Inflammatory macrophage treated with lipopolysaccharide for 1 hour (primary cell): ENCODE results near the gene TARS2.

Experiments
- DNase-seq, 2 donors: peaks; one replicate each; pipeline ENCODE4 v3.0.0-alpha.2; 2020 to 2022

Gene TARS2

GRCh38 chr1:150508982-150509381 is 21.8 kb downstream of the TARS2 start:
- DNase-seq: no peak

DNA sequence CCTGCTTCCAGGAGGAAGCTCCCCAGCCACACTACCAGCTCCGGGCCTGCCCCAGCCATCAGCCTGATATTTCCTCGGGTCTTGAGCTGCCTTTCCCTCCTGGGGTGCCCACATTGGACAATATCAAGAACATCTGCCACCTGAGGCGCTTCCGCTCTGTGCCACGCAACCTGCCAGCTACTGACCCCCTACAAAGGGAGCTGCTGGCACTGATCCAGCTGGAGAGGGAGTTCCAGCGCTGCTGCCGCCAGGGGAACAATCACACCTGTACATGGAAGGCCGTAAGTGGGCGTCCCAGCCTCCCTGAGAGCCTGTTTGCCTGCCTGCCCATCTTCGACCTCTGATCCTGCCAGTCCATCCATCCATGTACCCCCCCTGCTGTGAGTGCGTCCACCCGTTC is 24.3 kb downstream of the TARS2 start:
- DNase-seq: no peak

DNA sequence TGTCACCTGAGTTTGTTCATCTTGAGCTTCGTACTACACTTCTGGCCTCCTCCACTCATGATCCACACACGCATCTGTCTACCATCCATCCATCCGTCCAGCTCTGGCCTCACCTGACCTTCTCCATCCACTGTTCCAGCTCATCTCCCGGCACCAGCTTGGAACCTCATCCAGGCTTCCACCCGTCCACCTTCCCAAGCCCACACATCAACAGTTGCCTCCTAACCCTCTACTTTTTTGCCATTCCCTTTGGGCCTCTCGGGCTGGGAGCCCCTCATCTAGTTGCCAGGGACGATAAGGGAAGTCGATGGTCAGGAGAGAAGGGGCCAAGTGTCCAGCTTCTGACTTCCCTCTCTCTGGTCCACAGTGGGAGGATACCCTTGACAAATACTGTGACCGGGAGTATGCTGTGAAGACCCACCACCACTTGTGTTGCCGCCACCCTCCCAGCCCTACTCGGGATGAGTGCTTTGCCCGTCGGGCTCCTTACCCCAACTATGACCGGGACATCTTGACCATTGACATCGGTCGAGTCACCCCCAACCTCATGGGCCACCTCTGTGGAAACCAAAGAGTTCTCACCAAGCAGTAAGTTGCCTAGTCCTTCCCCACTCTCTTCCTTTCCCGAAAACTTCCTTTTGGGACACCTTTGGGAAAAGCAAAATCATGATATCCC is 24.9 kb downstream of the TARS2 start:
- no peak for DNase-seq

- no peak for DNase-seq
These were observed 25.6 kb downstream of the TARS2 start for GRCh38 chr1:150512846-150513245.

- no peak for DNase-seq
These were observed 26.2 kb downstream of the TARS2 start for GRCh38 chr1:150513351-150513791.

DNA sequence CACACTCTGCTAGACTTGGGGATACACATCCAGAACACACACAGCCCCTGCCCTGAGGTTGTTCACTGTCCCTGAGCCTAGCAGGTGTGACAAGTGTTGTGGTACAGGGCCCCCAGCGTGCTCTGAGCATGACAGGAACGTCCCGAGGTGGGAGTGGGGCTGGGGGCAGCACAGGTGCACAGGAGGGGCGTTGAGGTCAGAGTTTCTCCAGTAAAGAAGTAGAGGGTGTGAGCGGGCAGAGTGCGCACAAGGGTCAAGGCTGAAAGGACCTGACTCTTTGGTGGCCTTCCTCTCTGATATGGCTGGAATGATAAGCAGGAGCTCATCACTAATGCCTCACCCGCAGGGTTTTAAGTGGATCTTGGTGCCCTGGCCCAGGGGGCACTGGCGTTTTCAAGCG is 27.0 kb downstream of the TARS2 start:
- no peak for DNase-seq

GRCh38 chr1:150514913-150515327 is 27.7 kb downstream of the TARS2 start:
- no peak for DNase-seq

GRCh38 chr1:150515328-150516049 is 28.3 kb downstream of the TARS2 start, which contains the start of gene FALEC:
Gene FALEC (plus strand): TSS chr1:150515752.
- peak; percentile 93 to 95 for DNase-seq

DNA sequence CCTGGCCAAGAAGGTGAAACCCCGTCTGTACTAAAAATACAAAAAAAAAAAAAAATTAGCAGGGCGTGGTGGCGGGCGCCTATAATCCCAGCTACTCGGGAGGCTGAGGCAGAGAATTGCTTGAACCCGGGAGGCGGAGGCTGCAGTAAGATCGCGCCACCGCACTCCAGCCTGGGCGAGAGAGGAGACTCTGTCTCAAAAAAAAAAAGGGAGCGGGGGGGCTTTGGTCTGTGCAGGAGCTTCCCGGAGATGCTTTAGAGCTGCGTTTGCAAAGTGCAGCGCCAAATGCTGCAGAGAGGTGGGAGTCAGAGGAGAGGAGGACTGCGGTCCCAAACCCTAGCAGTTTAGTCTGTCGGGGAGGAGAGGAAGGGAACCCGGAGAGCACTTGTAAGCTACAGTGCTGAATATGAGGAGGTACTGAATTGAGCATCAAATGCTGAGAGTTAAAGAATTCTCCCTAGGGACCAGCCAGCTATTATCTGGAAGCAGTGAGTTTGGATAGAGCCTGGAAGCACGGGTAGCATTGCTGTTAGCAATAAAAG is 28.9 kb downstream of the TARS2 start:
- DNase-seq: peak in 1 of 2 donors; percentile 6

DNA sequence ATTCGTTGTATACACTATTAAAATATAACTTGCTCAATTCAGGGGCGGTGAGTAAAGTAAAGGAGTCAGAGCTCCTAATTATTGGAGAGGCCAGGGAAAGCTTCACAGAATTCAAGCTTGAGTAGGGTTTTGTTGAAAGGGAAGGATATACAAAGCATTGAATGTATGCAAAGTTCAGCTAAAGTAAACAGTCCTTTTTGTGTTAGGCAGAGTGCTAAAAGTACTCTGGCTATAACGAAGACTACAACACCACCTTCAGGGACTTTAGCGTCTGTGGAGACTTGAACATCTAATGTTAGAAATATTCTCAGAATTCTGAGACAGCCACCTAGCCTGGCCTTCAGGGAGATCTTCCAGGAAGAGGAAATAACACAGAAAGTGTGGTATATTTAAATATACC is 29.4 kb downstream of the TARS2 start:
- DNase-seq: peak in 1 of 2 donors; percentile 1

DNA sequence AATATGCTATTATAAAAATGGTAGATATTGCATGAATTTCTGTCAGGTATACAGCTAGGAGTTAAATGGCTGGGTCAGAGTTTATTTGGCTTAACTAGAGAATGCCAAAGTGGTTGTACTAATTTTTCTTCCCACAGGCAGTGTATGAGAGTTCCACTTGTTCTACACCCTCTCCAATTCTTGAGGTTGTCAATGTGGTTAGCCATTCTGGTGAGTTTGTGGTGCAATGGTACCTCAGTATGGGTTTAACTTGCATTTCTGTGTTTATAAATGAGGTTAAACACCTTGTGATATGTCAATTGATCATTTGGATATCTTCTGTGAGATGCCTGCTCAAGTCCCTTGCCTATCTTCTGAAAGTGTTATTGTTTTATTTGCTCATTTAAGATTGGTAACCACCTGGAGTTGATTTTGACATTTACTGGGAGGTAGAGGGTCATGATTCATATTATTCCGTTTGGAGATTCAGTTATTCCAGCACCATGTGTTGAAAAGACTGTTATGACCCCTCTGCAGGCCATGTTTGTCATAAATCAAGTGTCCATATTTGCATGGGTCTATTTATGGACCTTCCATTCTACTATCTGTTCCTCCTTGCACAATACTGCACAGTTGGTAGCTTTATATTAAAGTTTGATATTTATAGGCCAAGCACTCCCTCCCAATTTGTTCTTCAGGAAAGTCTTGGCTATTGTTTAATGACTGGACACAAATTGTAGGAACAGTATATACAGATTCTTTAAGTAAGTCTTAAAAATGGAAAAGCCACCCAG is 34.2 kb downstream of the TARS2 start:
- no peak for DNase-seq

GRCh38 chr1:150525348-150525747 is 38.1 kb downstream of the TARS2 start:
- no peak for DNase-seq

GRCh38 chr1:150528196-150528595 is 41.0 kb downstream of the TARS2 start:
- no peak for DNase-seq

GRCh38 chr1:150529017-150529416 is 41.8 kb downstream of the TARS2 start:
- no peak for DNase-seq

GRCh38 chr1:150530491-150531159 is 43.4 kb downstream of the TARS2 start:
- no peak for DNase-seq

DNA sequence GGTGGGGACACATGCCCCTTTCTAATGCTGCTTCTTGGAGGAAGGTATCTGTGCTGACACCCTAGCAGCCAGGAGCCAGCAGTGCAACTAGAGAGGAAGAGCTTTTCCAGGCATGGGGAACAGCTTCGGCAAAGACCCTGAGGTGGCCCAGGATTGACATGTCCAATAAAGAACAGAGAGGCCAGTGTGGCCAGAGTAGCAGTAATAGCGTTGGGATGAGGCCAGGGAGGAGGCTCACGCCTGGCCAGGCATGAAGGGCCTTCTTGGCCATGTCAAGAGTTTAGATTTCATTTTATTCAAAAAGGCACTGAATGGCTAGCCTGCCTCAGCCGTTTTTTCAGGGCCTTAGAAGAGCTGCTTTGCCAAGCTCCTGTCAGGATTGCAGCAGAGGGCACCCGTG is 45.6 kb downstream of the TARS2 start:
- DNase-seq: no peak

GRCh38 chr1:150534002-150534401 is 46.8 kb downstream of the TARS2 start:
- no peak for DNase-seq

DNA sequence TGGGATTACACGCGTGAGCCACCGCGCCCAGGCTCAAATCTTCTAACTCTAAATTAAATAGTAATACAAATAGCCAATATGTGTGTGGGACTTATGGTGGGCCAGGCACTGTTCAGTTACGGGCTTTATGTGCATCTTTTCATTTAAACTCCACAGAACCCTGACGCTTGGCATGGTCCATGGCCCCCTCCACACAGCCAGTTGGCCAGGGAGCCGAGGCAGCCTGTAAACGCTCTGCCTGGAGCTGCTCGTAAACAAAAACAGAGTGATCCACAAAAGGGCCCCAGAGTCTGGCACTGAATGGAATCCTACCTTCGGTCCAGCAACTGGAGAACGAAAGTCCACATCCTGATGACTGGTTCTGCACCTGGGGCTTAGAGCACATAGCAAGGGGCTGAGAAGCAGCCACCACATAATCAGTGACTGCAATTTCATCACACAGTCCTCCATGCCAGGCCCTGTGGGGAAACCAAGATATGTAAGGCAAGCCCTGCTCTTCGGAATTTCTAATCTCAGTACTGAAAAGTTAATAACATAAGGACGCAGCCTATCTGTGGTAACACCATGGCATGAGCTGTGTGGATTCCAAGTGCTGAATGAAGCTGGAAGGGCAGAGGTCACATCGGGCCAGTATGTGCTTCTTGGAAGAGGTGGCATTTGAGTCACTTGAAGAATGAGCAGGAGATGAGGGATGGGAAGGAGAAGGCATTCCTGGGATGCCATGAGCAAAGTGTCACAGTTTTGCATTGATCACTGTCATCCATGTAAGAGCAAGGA is 48.5 kb downstream of the TARS2 start:
- DNase-seq: no peak

GRCh38 chr1:150536836-150537731 is 49.9 kb downstream of the TARS2 start:
- DNase-seq: no peak

DNA sequence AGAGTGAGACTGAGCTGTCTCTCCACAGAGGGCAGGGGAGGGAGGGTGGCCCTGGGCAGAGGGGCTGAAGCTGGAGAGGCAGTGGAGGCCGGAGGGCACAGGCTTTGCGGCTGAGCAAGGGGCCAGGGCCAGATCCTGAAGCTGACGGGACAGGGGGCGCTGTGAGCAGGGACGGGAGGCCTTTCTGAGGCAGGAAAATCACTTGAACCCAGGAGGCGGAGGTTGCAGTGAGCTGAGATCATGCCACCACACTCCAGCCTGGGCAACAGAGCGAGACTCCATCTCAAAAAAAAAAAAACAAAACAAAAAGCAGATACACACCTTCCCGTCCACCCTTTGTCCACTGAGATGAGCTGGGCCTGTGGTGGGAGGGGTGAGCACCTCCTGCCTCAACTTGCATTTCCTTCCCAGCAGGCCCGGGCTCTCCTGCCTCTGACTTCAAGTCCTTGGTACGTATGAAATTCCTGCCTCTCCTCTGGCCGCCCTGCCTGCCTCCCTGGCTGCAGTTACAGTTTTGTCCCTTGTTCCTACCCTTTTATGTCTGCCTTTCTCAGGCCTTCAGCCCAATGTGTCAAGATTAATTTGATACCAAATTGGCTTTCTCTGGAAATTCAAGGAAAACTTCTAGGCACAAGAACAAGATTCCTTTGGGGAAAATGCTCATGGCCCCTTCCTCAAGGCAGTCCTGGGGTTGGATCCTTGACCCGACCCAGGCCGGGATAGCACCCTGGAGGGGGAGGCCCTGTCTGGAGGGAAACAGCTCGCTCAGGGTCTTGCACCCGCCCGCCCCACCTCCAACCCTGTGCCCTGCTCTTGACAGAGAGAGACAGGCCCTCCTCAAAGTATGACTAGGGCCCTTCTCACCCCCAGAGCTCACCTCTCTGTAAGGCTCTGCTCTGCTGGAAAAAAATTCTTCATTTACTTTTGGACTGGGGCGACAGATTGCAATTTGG is 50.8 kb downstream of the TARS2 start:
- no peak for DNase-seq
